ENCODE measurements around the gene CACNA1B.

GRCh38 chr9:138069731-138070456 lies 192.3 kb downstream of the CACNA1B start:
- TF ChIP-seq BRD4 (CRISPR knock-in tag; IDR thresholded peaks at IDR 0.05) (no peak), HMG20A (CRISPR knock-in tag; IDR thresholded peaks at IDR 0.05; ENCODE audit: borderline replicate concordance) (no peak), ZBED4 (CRISPR knock-in tag; IDR thresholded peaks at IDR 0.05; ENCODE audit: borderline replicate concordance) (no peak), CTCF (CRISPR knock-in tag; IDR thresholded peaks at IDR 0.05) (no peak), ZNF792 (CRISPR knock-in tag; IDR thresholded peaks at IDR 0.05) (no peak)

Measured in HepG2 (cell line).